Measurements from ENCODE around the gene B4GALT4.
"Not testable (repeated sequence)": the region's sequence is repeated elsewhere in the genome, so short reads cannot be mapped to it uniquely, and the experiment has no call there.

Gene B4GALT4

DNA sequence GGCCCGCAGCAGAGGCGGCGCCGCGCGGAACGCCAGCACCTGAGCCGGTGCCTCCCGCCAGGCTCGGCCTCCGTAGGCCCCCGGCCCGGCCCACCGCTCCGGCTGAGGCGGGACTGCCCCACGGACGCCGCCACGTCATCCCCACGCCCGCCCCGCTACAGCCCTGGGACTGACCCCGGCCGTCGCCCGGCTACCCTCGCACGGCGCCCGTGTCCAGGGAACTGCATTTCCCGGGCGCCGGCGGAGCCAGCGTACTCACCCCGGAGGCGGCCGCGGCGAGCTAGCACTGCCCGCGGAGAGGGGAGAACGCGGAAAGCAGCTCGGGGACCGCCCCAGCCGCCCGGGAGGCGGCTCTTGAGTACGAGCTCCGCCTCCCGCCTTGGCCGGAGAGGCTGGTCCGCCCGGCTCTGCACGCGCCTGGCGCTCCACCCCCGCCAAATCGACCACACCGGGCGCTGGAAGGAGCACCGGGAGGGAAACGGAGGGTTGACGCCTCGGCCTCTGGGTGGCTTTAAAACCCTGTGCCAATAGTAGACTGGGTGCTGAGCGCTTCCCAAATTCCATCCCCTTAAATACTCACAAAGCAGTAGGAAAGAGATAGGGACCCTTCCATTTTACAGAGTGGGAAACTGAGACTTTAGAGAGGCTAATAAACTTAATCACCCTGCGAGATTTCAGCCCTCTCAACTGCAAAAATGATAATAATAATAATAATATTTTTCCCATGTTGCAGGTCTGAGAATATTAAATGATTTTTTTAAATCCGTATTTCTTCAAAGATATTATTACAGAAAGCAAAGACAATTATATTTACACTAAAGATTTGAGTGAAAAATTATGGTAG lies at the start of gene B4GALT4:
TSS of gene B4GALT4 (minus strand) at position 288 of the 844 bp plus-strand sequence. CDS start 10,779 bp downstream, outside the sequence.
- DNase-seq (ENCODE audit: low read depth): peak; percentile 35

DNA sequence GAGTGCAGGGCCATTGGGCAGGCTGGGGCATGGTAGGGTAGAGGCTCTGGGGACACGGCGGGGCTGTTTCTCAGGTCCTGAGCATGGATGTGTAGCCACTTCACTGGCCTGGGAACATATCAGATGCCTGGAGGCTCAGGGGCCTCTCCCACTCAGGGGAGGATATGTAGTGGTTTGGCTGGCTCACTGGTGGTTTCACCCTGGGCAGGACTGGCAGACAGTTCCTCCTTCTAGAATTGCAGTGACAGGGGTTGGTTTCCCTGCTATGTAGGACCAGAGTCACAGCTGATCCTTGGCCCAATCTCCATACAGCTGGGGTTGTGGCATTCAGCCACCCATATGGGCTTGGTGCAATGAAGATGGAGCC lies 48.7 kb upstream of the B4GALT4 start:
- no peak for DNase-seq (ENCODE audit: low read depth)

GRCh38 chr3:119288669-119289403 lies 48.2 kb upstream of the B4GALT4 start:
- no peak for DNase-seq (ENCODE audit: low read depth)

DNA sequence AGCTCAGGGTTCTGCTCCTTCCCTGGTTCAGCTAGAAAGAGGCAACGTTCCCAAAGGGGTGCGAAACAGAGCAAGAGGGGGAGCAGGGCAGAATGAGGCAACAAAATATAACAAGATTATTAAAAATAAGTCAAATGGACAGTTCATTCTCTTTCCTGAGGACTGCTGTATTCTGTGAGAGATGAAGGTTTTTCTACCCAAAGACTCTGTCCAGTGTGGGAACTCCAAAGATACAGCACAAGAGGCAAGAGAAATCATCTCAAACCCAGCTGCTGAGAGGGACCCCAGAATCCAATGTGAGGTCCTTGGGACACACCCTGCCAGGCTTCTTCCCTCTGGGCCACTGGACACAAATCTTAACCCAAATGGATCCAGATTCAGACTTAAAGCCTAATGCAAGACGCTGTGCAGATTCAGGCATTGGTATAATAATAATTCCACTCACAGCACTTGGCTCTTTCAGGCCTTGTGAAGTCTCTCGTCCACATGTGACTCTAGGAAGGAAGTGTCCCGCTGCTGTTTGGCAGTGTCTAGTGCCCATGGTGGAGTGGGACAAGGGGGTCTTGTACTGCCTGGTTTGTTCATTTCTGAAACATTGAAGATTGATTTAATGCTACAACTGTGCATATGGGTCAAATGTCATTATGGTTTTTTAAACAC lies 39.0 kb upstream of the B4GALT4 start:
- no peak for DNase-seq (ENCODE audit: low read depth)

GRCh38 chr3:119279101-119279554 lies 38.5 kb upstream of the B4GALT4 start:
- no peak for DNase-seq (ENCODE audit: low read depth)

GRCh38 chr3:119276680-119277079 lies 36.0 kb upstream of the B4GALT4 start:
- DNase-seq (ENCODE audit: low read depth): no peak

DNA sequence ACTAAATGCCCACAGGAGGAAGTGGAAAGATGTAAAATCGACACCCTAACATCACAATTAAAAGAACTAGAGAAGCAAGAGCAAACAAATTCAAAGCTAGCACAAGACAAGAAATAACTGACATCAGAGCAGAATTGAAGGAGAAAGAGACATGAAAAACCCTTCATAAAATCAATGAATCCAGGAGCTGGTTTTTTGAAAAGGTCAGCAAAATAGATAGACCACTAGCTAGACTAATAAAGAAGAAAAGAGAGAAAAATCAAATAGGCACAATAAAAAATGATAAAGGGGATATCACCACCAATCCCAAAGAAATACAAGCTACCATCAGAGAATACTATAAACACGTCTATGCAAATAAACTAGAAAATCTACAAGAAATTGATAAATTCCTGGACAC lies 29.5 kb upstream of the B4GALT4 start:
- DNase-seq (ENCODE audit: low read depth): not testable (repeated sequence)

- no peak for DNase-seq (ENCODE audit: low read depth)
Observed at GRCh38 chr3:119261055-119261454, 20.4 kb upstream of the B4GALT4 start.

GRCh38 chr3:119259821-119260220 lies 19.1 kb upstream of the B4GALT4 start:
- no peak for DNase-seq (ENCODE audit: low read depth)

- DNase-seq (ENCODE audit: low read depth): no peak
Observed at GRCh38 chr3:119258915-119259314, 18.2 kb upstream of the B4GALT4 start.

- no peak for DNase-seq (ENCODE audit: low read depth)
Observed at GRCh38 chr3:119257654-119258410, 17.2 kb upstream of the B4GALT4 start.

GRCh38 chr3:119257111-119257510 lies 16.4 kb upstream of the B4GALT4 start:
- DNase-seq (ENCODE audit: low read depth): no peak

DNA sequence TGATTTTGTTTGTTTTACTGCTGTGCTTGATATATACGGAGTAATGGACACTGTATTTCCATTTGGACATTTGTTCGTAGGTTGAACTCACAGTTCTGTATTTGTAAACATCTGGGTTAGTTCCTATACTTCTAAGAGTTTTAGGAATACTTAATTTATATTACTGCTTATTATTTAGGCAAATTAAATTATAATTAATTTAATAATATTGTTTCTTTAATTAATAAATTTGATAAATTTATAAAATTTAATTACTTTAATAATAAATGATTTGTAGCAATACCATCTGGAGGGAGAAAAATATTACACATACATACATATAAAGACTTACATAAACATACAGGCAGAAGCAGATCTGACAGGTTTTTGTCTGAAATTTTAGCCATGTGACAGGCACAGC lies 14.5 kb upstream of the B4GALT4 start:
- no peak for DNase-seq (ENCODE audit: low read depth)

DNA sequence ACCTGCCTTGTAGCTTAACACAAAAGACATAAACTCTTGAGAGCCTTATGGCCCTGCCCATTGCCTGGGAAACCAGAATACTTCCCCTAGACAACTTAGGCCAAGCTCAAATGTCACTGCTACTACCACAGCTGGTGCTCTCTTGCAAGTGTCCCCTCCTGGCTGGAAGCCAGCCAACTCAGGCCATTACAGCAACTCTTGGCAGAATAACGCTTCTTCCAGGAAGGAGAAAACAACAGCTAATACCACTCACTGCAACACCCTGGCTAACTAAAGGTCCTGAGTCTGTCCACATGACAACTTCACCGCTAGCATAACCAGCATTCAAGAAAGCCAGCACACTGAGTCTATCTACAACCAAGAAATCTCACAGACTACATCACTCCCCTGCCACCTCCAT lies 5.1 kb upstream of the B4GALT4 start:
- no peak for DNase-seq (ENCODE audit: low read depth)

- no peak for DNase-seq (ENCODE audit: low read depth)
Observed at GRCh38 chr3:119243712-119244111, 3.0 kb upstream of the B4GALT4 start.

DNA sequence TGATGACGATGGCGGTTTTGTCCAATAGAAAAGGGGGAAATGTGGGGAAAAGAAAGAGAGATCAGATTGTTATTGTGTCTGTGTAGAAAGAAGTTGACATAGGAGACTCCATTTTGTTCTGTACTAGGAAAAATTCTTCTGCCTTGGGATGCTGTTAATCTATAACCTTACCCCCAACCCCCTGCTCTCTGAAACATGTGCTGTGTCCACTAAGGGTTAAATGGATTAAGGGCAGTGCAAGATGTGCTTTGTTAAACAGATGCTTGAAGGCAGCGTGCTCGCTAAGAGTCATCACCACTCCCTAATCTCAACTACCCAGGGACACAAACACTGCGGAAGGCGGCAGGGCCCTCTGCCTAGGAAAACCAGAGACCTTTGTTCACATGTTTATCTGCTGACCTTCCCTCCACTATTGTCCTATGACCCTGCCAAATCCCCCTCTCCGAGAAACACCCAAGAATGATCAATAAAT lies 2.4 kb upstream of the B4GALT4 start:
- not testable (repeated sequence) for DNase-seq (ENCODE audit: low read depth)

DNA sequence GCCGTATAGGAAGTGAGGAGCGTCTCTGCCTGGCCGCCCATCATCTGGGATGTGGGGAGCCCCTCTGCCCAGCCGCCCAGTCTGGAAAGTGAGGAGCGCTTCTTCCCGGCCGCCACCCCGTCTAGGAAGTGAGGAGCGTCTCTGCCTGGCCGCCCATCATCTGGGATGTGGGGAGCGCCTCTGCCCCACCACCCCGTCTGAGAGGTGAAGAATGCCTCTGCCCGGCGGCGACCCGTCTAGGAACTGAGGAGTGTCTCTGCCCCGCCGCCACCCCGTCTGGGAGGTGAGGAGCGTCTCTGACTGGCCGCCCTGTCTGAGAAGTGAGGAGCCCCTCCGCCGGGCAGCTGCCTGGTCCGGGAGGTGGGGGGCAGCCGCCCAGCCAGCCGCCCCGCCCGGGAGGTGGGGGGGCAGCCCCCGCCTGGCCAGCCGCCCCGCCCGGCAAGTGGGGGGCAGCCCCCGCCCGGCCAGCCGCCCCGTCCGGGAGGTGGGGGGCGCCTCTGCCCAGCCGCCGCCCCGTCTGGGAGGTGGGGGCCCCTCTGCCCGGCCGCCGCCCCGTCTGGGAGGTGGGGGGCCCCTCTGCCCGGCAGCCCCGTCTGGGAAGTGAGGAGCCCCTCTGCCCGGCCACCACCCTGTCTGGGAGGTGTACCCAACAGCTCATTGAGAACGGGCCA lies 1.8 kb upstream of the B4GALT4 start:
- DNase-seq (ENCODE audit: low read depth): not testable (repeated sequence)

- no peak for DNase-seq (ENCODE audit: low read depth)
Observed at GRCh38 chr3:119240101-119240590, 532 bp downstream of the B4GALT4 start.

DNA sequence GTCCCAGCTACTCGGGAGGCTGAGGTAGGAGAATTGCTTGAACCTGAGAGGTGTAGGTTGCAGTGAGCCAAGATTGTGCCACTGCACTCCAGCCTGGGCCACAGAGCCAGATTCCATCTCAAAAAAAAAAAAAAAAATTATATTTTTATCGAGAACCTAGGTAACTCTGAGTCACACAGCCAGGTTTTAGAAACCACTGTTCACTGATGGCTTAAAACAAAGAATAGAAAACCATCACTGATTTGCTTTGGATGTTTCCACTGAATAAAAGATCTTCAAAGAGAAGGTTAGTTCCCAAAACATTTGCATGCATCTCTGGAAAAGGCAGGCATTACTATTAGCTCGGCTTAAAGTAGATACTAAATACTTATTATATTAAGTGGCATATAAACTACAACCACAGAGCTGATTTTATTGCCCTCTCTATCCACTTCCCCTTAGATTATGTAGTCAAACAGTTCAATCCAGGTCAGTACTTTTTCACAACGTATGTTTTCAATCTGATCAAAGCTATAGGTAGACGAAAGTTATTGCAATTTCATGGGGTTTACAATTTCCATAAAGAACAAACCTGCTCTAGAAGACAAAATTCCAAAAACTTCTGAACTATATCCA lies 1.4 kb downstream of the B4GALT4 start:
- DNase-seq (ENCODE audit: low read depth): no peak

DNA sequence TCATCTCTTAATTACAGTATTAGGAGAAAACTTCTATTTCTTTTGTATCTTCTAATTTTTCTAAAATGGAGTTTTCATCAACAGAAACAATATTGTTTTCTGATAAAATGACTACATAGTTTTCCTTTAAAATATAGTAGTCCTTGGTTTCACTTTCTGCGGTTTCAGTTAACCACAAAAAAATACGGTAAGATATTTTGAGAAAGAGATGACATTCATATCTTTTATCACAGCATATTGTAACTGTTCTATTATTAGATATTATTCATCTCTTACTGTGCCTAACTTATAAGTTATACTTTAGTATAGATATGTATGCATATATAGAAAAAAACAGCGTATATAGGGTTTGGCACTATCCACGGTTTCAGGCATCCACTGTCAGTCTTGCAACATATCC lies 2.3 kb downstream of the B4GALT4 start:
- DNase-seq (ENCODE audit: low read depth): no peak

DNA sequence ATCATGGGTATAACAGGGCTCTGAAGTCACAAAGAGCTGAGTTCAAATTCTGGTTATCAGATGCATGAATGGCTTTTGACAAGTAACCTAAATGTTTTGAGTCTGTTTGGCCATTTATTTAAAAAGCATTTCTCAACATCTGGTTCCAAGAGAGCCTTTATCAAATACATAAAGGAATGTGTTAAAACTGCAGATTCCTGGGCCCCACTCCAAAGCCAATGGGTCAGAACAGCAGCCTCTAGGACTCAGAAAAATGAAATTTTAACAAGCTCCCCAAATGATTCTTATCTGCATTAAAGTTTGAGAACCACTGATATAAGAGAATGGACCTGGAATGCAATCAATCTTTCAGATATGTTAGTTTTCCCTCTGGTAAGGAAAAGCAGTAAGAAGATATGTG lies 3.4 kb downstream of the B4GALT4 start:
- no peak for DNase-seq (ENCODE audit: low read depth)
